Upper lobe of right lung (tissue), 1 donor: ENCODE measurements around the gene TRIM75. TPM values are rescaled to one million over a fixed set of nuclear protein-coding genes. Genes with fewer than 3 reads are reported as not detected.

Source experiments
- ATAC-seq: fragments of 200-7000 bp; cut with Tn5 transposase; one replicate; pipeline ENCODE4 v1.9.1; 2020; ENCODE audit warnings: mild to moderate bottlenecking, moderate library complexity
- DNase-seq: peaks from one replicate; pipeline ENCODE4 v3.0.0-alpha.2; 2020
- H3K27ac ChIP-seq: fragments of 200-600 bp; one replicate; pipeline ENCODE4 v1.8.0; 2022
- H3K27me3 ChIP-seq: fragments of 200-600 bp; one replicate; pipeline ENCODE4 v1.8.0; 2022; ENCODE audit warnings: mild to moderate bottlenecking
- H3K36me3 ChIP-seq: fragments of 200-600 bp; one replicate; pipeline ENCODE4 v1.8.0; 2022
- H3K4me1 ChIP-seq: fragments of 200-600 bp; one replicate; pipeline ENCODE4 v1.8.0; 2022
- H3K4me3 ChIP-seq: fragments of 200-600 bp; one replicate; pipeline ENCODE4 v1.8.0; 2022; ENCODE audit warnings: mild to moderate bottlenecking
- H3K9me3 ChIP-seq: fragments of 200-600 bp; one replicate; pipeline ENCODE4 v1.8.0; 2022
- intact Hi-C: fragments of 100-400 bp; cut with DNase I; formaldehyde crosslinking; loops from one replicate; pipeline ENCODE4 v1.11.0; 2022
- total RNA-seq: library from RNA; stranded (reverse); fragmentation: NEBNext Ultra II Directional; extraction: Animal tissue kit (Norgen Biotek cat#: 25700); gene quantifications from one replicate; pipeline ENCODE4 v1.2.1, GENCODE V29; 2021
- TF ChIP-seq, protein P1 (sequence below): fragments of 200-600 bp; IDR thresholded peaks from one replicate; pipeline ENCODE4 v1.8.0; 2022; ENCODE audit warnings: antibody characterized with exemption
- donor health status: DM: no; HTN: yes; CAD: no; lungs with severe emphysema.

TRIM75 gene
- total RNA-seq, 1 donor from 2014 or later: not detected

DNA sequence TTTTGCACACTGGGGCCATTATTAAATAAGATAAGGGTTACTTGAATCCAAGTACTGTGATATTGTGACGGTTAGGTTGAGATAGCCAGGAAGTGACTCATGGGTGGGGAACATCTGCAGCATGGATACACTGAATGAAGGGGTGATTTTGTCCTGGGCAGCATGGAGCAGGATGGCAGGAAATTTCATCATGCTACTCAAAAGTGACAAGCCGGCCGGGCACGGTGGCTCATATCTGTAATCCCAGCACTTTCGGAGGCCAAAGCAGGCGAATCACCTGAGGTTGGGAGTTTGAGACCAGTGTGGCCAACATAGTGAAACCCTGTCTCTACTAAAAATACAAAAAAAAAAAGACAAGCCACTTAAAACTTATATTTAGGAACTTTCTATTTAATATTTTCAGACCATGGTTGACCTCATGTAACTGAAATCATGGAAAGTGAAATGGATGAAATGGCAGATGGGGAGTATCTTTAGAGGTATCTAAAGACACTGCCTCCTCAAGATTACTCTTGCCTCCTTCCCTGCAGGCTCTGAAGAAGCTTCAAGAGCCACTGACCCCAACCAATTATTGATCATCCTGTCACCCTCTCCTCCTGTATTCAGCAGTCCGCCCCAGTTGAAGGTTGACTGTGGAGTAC, 25.8 kb upstream of the TRIM75 start:
- H3K4me3 ChIP-seq: no peak overlapping the region
- H3K9me3 ChIP-seq: no peaks in the 10 kb centered on the region
- ATAC-seq: no peak
- TF ChIP-seq, protein P1, sequence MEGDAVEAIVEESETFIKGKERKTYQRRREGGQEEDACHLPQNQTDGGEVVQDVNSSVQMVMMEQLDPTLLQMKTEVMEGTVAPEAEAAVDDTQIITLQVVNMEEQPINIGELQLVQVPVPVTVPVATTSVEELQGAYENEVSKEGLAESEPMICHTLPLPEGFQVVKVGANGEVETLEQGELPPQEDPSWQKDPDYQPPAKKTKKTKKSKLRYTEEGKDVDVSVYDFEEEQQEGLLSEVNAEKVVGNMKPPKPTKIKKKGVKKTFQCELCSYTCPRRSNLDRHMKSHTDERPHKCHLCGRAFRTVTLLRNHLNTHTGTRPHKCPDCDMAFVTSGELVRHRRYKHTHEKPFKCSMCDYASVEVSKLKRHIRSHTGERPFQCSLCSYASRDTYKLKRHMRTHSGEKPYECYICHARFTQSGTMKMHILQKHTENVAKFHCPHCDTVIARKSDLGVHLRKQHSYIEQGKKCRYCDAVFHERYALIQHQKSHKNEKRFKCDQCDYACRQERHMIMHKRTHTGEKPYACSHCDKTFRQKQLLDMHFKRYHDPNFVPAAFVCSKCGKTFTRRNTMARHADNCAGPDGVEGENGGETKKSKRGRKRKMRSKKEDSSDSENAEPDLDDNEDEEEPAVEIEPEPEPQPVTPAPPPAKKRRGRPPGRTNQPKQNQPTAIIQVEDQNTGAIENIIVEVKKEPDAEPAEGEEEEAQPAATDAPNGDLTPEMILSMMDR: no peak
- DNase-seq: no peak
- no peaks in the 10 kb centered on the region for H3K27me3 ChIP-seq
- H3K4me1 ChIP-seq: no peaks in the 10 kb centered on the region
- intact Hi-C loops: no loop called here
- no peaks in the 10 kb centered on the region for H3K36me3 ChIP-seq
- no peak overlapping the region for H3K27ac ChIP-seq

DNA sequence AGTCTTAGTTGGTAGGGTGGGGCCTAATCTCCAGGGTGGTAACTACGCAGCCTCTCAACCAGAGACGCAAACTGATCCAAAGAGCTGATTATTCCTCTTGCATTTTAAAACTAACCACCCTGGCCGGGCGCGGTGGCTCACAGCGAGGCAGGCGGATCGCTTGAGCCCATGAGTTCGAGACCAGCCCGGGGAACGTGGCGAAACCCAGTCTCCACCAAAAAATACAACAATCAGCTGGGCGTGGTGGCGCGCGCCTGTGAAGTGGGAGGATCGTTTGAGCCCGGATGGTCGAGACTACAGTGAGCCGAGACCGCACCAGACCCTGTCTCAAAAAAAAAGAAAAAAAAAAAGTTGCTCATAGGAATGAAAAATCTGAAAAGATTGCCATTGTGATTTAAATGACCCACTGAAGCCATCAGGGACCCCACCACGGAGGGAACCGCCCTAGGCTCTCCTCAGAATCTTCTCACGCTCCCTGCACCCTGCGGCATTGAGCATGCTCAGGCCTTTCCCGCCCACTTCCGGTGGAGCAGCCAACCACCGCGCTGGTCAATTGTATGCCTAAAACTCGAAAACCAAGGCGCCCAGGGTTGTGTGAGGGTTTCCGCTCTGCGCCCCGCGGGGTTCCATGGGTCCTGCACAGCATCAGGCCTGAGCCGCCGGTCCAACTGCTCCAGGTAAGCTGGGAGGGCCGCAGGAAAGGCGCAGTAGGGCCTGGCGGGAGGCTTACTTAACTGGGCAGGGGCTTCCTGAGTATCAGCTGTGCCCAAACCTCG, 22.0 kb upstream of the TRIM75 start, which contains the start of gene TRIM60:
TRIM60 (plus strand) TSS at position 564 of the 776 bp plus-strand sequence. CDS start 8,074 bp downstream, outside the sequence.
- intact Hi-C loops: no loop called here
- no peaks in the 10 kb centered on the region for H3K36me3 ChIP-seq
- TF ChIP-seq, protein P1: no peak
- DNase-seq (no peak), ATAC-seq (no peak)
- H3K9me3 ChIP-seq: no peaks in the 10 kb centered on the region
- no peaks in the 10 kb centered on the region for H3K4me1 ChIP-seq
- no peak within 1 kb of the TSS for H3K4me3 ChIP-seq
- no peak within 1 kb of the TSS for H3K27ac ChIP-seq
- no peaks in the 10 kb centered on the region for H3K27me3 ChIP-seq

DNA sequence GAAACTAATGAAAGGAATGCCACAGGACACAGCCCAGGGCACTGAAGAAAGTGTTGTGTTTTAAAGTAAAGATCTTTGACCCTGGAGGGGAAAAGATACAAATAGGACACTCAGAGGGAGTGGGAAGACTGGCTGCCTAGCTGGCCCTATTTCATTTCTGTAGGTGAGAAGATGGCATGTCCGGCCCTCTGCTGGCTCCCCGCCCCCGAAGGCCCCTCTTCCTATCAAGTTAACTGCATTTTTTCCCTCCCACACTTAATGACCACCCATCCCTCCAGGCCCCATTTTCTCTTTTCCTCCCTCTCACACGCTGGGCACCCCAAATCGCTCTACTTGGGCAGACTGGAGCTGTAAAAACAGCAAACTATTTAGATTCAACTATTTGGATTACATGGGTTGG, 5.5 kb upstream of the TRIM75 start:
- H3K9me3 ChIP-seq: no peaks in the 10 kb centered on the region
- intact Hi-C loops: no loop called here
- ATAC-seq (no peak), DNase-seq (no peak)
- no peak overlapping the region for H3K4me3 ChIP-seq
- no peak overlapping the region for H3K27ac ChIP-seq
- H3K4me1 ChIP-seq: no peaks in the 10 kb centered on the region
- no peaks in the 10 kb centered on the region for H3K36me3 ChIP-seq
- TF ChIP-seq, protein P1: no peak
- no peaks in the 10 kb centered on the region for H3K27me3 ChIP-seq

DNA sequence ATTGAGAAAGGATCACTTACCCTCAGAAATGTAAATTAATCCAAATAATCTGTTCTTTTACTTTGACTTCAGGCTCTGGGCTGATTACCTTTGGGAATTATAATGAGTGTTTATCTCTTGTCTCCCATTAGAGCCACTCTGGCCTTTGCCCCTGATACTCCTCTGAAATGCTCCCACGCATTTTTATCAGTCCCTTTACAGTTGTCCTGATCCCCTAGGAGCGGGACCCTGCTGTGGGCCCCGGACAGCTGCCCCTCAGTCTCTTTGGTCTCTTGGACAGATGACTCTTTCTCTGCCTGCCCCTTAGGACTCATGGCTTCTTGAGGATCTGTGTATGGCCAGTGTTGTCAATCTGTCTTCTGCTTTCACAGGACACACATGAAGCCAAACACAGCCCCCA, 1.0 kb upstream of the TRIM75 start:
- DNase-seq (no peak), ATAC-seq (no peak)
- no peaks in the 10 kb centered on the region for H3K4me1 ChIP-seq
- no peak overlapping the region for H3K4me3 ChIP-seq
- TF ChIP-seq, protein P1: no peak
- H3K36me3 ChIP-seq: no peaks in the 10 kb centered on the region
- H3K9me3 ChIP-seq: no peaks in the 10 kb centered on the region
- H3K27ac ChIP-seq: no peak overlapping the region
- intact Hi-C loops: no loop called here
- no peaks in the 10 kb centered on the region for H3K27me3 ChIP-seq

DNA sequence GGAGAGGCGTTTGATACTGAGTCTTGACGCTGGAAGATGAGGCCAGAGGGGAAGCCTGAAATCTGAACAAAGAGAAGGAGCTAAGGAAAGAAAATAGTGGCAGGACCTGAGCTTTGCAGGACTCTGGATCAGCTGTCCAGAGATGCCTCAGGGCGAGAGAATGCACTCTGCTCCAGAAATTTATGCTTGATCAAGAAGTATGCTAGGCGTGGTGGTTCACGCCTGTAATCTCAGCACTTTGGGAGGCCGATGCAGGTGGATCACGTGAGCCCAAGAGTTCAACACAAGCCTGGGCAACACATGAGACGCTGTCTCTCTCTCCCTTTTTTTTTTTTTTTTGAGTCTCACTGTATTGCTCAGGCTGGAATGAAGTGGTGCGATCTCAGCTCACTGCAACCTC, 1.9 kb downstream of the TRIM75 start:
- Histone ChIP-seq H3K36me3 (no peaks in the 10 kb centered on the region), H3K27me3 (no peaks in the 10 kb centered on the region), H3K27ac (no peak overlapping the region), H3K4me1 (no peaks in the 10 kb centered on the region), H3K9me3 (no peaks in the 10 kb centered on the region), H3K4me3 (no peak overlapping the region)
- no peak for ATAC-seq
- TF ChIP-seq, protein P1: no peak
- no peak for DNase-seq
- intact Hi-C loops: no loop called here
